NCI-H524 (cell line): ENCODE measurements around the gene PRR5.
"Not testable (repeated sequence)": the region's sequence is repeated elsewhere in the genome, so short reads cannot be mapped to it uniquely, and the experiment has no call there.

Experiments used
- DNase-seq, 2 experiments: peaks; one replicate each; lab custom pipeline; 2025; lab: John Stamatoyannopoulos, UW

PRR5 gene

GRCh38 chr22:44701824-44702478 lies at the start of gene PRR5:
TSS of gene PRR5 (plus strand) at chr22:44702204. CDS start at chr22:44702475, 271 bp downstream.
- DNase-seq = peak; percentile 31 to 68

- not testable (repeated sequence) for DNase-seq
Measured at GRCh38 chr22:44652866-44653265, 49.1 kb upstream of the PRR5 start.

GRCh38 chr22:44658311-44658953 lies 43.6 kb upstream of the PRR5 start:
- DNase-seq = peak; percentile 53 to 55

GRCh38 chr22:44659140-44659539 lies 42.9 kb upstream of the PRR5 start:
- peak in 1 of 2 experiments; percentile 63 for DNase-seq

- DNase-seq = no peak
Measured at GRCh38 chr22:44660051-44660830, 41.8 kb upstream of the PRR5 start.

- DNase-seq = no peak
Measured at GRCh38 chr22:44661070-44661469, 40.9 kb upstream of the PRR5 start.

GRCh38 chr22:44661659-44662569 lies 40.1 kb upstream of the PRR5 start:
- DNase-seq = no peak

GRCh38 chr22:44663256-44663999 lies 38.6 kb upstream of the PRR5 start:
- DNase-seq = no peak

GRCh38 chr22:44664149-44664548 lies 37.9 kb upstream of the PRR5 start:
- no peak for DNase-seq

GRCh38 chr22:44665115-44665514 lies 36.9 kb upstream of the PRR5 start:
- DNase-seq = no peak

GRCh38 chr22:44666207-44666585 lies 35.8 kb upstream of the PRR5 start:
- no peak for DNase-seq

- no peak for DNase-seq
Measured at GRCh38 chr22:44667276-44667675, 34.7 kb upstream of the PRR5 start.

- no peak for DNase-seq
Measured at GRCh38 chr22:44667829-44668189, 34.2 kb upstream of the PRR5 start.

- peak in 1 of 2 experiments; percentile 20 for DNase-seq
Measured at GRCh38 chr22:44668190-44668885, 33.7 kb upstream of the PRR5 start.

GRCh38 chr22:44668886-44669521 lies 33.0 kb upstream of the PRR5 start:
- no peak for DNase-seq

- peak in 1 of 2 experiments; percentile 43 for DNase-seq
Measured at GRCh38 chr22:44669561-44669976, 32.4 kb upstream of the PRR5 start.

GRCh38 chr22:44670220-44670988 lies 31.6 kb upstream of the PRR5 start:
- no peak for DNase-seq

- DNase-seq = no peak
Measured at GRCh38 chr22:44671742-44672141, 30.3 kb upstream of the PRR5 start.

GRCh38 chr22:44672632-44673031 lies 29.4 kb upstream of the PRR5 start:
- no peak for DNase-seq
